HepG2 (cell line): ENCODE data around the gene MGAT5. TPM values are rescaled to one million over a fixed set of nuclear protein-coding genes. Genes with fewer than 3 reads are reported as not detected.
A peak's percentile ranks its signal among the peaks of the same experiment; 100 is the strongest.

Experiments
- CCDC6 ChIP-seq: sonication (generic); formaldehyde crosslinking; IDR thresholded peaks from 2 replicates; pipeline ENCODE4 v1.8.1; 2022; ENCODE audit warnings: mild to moderate bottlenecking, missing genetic modification reagents, moderate library complexity
- DPF2 ChIP-seq: sonication (generic); formaldehyde crosslinking; IDR thresholded peaks from 2 replicates; pipeline ENCODE4 v1.4.0; 2020; ENCODE audit warnings: mild to moderate bottlenecking, low read depth, missing genetic modification reagents, borderline replicate concordance
- FOXA3 ChIP-seq: IDR thresholded peaks from 2 replicates; pipeline ENCODE4 v1.6.1; 2016; ENCODE audit warnings: missing genetic modification reagents, missing compliant biosample characterization
- GABPA ChIP-seq, 2 experiments: IDR thresholded peaks; 2 replicates each; pipeline ENCODE4 v1.6.1; 2011 to 2016; ENCODE audit warnings: low read depth in 2 of 2, low read length in 1 of 2, missing biosample characterization in 1 of 2, missing genetic modification characterization in 1 of 2
- HDAC2 ChIP-seq: sonication (generic); formaldehyde crosslinking; IDR thresholded peaks from 2 replicates; pipeline ENCODE4 v1.4.0; 2020; ENCODE audit warnings: missing genetic modification reagents
- JDP2 ChIP-seq: sonication (generic); formaldehyde crosslinking; IDR thresholded peaks from 2 replicates; pipeline ENCODE4 v1.8.1; 2022; ENCODE audit warnings: missing genetic modification reagents, borderline replicate concordance
- KMT2B ChIP-seq: IDR thresholded peaks from 2 replicates; pipeline ENCODE4 v1.6.1; 2016; ENCODE audit warnings: missing genetic modification reagents, missing compliant biosample characterization
- NONO ChIP-seq, 2 experiments: fragments of 450-650 bp in 1 of 2; sonication (generic) in 1 of 2; formaldehyde crosslinking in 1 of 2; IDR thresholded peaks in 1 of 2; conservative IDR thresholded peaks in 1 of 2; 2 replicates each; pipeline versions ENCODE4 v1.6.1 to v1.8.0; 2017 to 2022; ENCODE audit warnings: mild to moderate bottlenecking in 1 of 2, missing genetic modification reagents in 1 of 2, moderate library complexity in 1 of 2
- NR1H2 ChIP-seq: sonication (generic); formaldehyde crosslinking; IDR thresholded peaks from 2 replicates; pipeline ENCODE4 v1.8.1; 2022; ENCODE audit warnings: low read depth, missing genetic modification reagents, borderline replicate concordance
- NR2F1 ChIP-seq, 2 experiments: fragments of 450-650 bp in 1 of 2; formaldehyde crosslinking in 1 of 2; IDR thresholded peaks; 2 replicates each; pipeline versions ENCODE4 v1.5.0 to v1.6.1; 2016 to 2020; ENCODE audit warnings: mild to moderate bottlenecking in 1 of 2, missing compliant biosample characterization in 1 of 2, missing genetic modification reagents in 1 of 2, moderate library complexity in 1 of 2
- POLR2G ChIP-seq: fragments of 200-400 bp; formaldehyde crosslinking; IDR thresholded peaks from 2 replicates; pipeline ENCODE4 v1.6.1; 2018; ENCODE audit warnings: mild to moderate bottlenecking, low read depth, low read length, moderate library complexity
- SALL1 ChIP-seq: sonication (generic); formaldehyde crosslinking; IDR thresholded peaks from 2 replicates; pipeline ENCODE4 v1.8.0; 2022; ENCODE audit warnings: mild to moderate bottlenecking, missing genetic modification reagents
- TBX2 ChIP-seq: sonication (generic); formaldehyde crosslinking; IDR thresholded peaks from 2 replicates; pipeline ENCODE4 v1.5.0; 2020; ENCODE audit warnings: missing genetic modification reagents, mild to moderate bottlenecking, borderline replicate concordance
- ZBTB21 ChIP-seq: sonication (generic); formaldehyde crosslinking; IDR thresholded peaks from 2 replicates; pipeline ENCODE4 v1.4.0; 2020; ENCODE audit warnings: missing genetic modification reagents
- ZMYM4 ChIP-seq: sonication (generic); formaldehyde crosslinking; IDR thresholded peaks from 2 replicates; pipeline ENCODE4 v1.8.1; 2023; ENCODE audit warnings: mild to moderate bottlenecking, missing genetic modification reagents
- ZNF138 ChIP-seq: sonication (generic); formaldehyde crosslinking; IDR thresholded peaks from 2 replicates; pipeline ENCODE4 v1.5.0; 2020; ENCODE audit warnings: mild to moderate bottlenecking, low read depth, missing genetic modification reagents
- ZNF335 ChIP-seq: sonication (generic); formaldehyde crosslinking; IDR thresholded peaks from 2 replicates; pipeline ENCODE4 v1.4.0; 2020; ENCODE audit warnings: missing genetic modification reagents
- ZNF432 ChIP-seq: sonication (generic); formaldehyde crosslinking; IDR thresholded peaks from 2 replicates; pipeline ENCODE4 v1.5.0; 2020; ENCODE audit warnings: missing genetic modification reagents, mild to moderate bottlenecking, borderline replicate concordance
- ZNF713 ChIP-seq: sonication (generic); formaldehyde crosslinking; IDR thresholded peaks from 2 replicates; pipeline ENCODE4 v1.4.0; 2020; ENCODE audit warnings: mild to moderate bottlenecking, missing genetic modification reagents
- ZNF780A ChIP-seq: sonication (generic); formaldehyde crosslinking; IDR thresholded peaks from 2 replicates; pipeline ENCODE4 v1.8.0; 2022; ENCODE audit warnings: mild to moderate bottlenecking, missing genetic modification reagents, moderate library complexity
- polyA plus RNA-seq, 8 experiments: library from polyadenylated mRNA; depleted of rRNA in 3 of 8; stranded (reverse) in 7 of 8; unstranded in 1 of 8; fragments of >200 nt; fragmentation: Illumina TruSeq in 4 of 8; extraction: Trizol in 4 of 8; gene quantifications; 2 replicates each; pipeline versions ENCODE4 v1.2.1 to v1.2.3, GENCODE V29; 2011 to 2016; ENCODE audit warnings: low read depth in 4 of 8, missing spikeins in 1 of 8, mixed read lengths in 1 of 8; ENCODE audit not compliant: insufficient read depth in 1 of 8
- total RNA-seq, 5 experiments: library from RNA; depleted of rRNA; stranded (reverse); fragments of >200 nt; fragmentation: Illumina TruSeq; extraction: Trizol; gene quantifications; 2 replicates each; pipeline ENCODE4 v1.2.3, GENCODE V29; 2016; ENCODE audit warnings: low read depth in 1 of 5
- TF ChIP-seq, protein P1 (sequence below): sonication (generic); formaldehyde crosslinking; conservative IDR thresholded peaks from 2 replicates; pipeline ENCODE4 v1.4.0; 2020; ENCODE audit warnings: mild to moderate bottlenecking, missing genetic modification reagents, moderate library complexity
- TF ChIP-seq, protein P2 (sequence below): sonication (generic); formaldehyde crosslinking; IDR thresholded peaks from 2 replicates; pipeline ENCODE4 v1.4.0; 2020; ENCODE audit warnings: mild to moderate bottlenecking, missing genetic modification reagents, borderline replicate concordance

Gene MGAT5
- total and polyA plus RNA-seq, 2 of the 13 experiments (the other 11 are each of a cell fraction or from before 2014, with no cell fraction given) = 33.1 to 60.2 TPM

DNA sequence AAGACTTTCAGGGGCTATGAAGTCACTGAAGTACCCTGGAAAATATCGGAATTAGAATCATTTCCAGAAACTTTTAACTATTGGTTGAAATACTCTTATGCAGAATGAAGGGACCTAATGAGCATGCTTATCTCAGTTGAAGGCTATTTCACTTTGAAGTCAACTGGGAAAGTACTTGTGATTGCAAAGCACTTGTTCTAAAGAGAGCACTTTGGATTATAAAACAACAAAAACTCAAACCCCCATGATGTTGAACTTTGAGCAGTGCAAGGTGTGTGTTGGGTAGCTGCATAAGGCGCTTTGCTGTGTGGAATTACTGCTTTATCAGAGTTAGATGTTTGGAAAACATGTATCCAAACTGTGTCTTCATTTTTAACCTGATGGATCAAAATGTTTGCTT, 12.0 kb upstream of the MGAT5 start (continued):
- TF ChIP-seq JDP2 (CRISPR knock-in tag) = no peak
- no peak for TF ChIP-seq NONO (IDR thresholded peaks at IDR 0.05)
- peak; percentile 33; the same call in 1 of the 2 replicates for TF ChIP-seq NONO (CRISPR knock-in tag; conservative IDR thresholded peaks at IDR 0.05)
- no peak; the same call in 1 of the 2 replicates for TF ChIP-seq FOXA3 (CRISPR knock-in tag)
- peak; percentile 35; the same call in 1 of the 2 replicates for TF ChIP-seq SALL1 (CRISPR knock-in tag)
- no peak for TF ChIP-seq ZNF432 (CRISPR knock-in tag)
- TF ChIP-seq, protein P1, sequence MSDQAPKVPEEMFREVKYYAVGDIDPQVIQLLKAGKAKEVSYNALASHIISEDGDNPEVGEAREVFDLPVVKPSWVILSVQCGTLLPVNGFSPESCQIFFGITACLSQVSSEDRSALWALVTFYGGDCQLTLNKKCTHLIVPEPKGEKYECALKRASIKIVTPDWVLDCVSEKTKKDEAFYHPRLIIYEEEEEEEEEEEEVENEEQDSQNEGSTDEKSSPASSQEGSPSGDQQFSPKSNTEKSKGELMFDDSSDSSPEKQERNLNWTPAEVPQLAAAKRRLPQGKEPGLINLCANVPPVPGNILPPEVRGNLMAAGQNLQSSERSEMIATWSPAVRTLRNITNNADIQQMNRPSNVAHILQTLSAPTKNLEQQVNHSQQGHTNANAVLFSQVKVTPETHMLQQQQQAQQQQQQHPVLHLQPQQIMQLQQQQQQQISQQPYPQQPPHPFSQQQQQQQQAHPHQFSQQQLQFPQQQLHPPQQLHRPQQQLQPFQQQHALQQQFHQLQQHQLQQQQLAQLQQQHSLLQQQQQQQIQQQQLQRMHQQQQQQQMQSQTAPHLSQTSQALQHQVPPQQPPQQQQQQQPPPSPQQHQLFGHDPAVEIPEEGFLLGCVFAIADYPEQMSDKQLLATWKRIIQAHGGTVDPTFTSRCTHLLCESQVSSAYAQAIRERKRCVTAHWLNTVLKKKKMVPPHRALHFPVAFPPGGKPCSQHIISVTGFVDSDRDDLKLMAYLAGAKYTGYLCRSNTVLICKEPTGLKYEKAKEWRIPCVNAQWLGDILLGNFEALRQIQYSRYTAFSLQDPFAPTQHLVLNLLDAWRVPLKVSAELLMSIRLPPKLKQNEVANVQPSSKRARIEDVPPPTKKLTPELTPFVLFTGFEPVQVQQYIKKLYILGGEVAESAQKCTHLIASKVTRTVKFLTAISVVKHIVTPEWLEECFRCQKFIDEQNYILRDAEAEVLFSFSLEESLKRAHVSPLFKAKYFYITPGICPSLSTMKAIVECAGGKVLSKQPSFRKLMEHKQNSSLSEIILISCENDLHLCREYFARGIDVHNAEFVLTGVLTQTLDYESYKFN (CRISPR knock-in tag) = peak; percentile 88
- peak; percentile 44; the same call in 1 of the 2 replicates for TF ChIP-seq HDAC2 (CRISPR knock-in tag)
- TF ChIP-seq NR1H2 (CRISPR knock-in tag) = no peak
- TF ChIP-seq ZNF335 (CRISPR knock-in tag) = no peak
- no peak for TF ChIP-seq ZNF138
- no peak for TF ChIP-seq ZNF780A (CRISPR knock-in tag)
- TF ChIP-seq, protein P2, sequence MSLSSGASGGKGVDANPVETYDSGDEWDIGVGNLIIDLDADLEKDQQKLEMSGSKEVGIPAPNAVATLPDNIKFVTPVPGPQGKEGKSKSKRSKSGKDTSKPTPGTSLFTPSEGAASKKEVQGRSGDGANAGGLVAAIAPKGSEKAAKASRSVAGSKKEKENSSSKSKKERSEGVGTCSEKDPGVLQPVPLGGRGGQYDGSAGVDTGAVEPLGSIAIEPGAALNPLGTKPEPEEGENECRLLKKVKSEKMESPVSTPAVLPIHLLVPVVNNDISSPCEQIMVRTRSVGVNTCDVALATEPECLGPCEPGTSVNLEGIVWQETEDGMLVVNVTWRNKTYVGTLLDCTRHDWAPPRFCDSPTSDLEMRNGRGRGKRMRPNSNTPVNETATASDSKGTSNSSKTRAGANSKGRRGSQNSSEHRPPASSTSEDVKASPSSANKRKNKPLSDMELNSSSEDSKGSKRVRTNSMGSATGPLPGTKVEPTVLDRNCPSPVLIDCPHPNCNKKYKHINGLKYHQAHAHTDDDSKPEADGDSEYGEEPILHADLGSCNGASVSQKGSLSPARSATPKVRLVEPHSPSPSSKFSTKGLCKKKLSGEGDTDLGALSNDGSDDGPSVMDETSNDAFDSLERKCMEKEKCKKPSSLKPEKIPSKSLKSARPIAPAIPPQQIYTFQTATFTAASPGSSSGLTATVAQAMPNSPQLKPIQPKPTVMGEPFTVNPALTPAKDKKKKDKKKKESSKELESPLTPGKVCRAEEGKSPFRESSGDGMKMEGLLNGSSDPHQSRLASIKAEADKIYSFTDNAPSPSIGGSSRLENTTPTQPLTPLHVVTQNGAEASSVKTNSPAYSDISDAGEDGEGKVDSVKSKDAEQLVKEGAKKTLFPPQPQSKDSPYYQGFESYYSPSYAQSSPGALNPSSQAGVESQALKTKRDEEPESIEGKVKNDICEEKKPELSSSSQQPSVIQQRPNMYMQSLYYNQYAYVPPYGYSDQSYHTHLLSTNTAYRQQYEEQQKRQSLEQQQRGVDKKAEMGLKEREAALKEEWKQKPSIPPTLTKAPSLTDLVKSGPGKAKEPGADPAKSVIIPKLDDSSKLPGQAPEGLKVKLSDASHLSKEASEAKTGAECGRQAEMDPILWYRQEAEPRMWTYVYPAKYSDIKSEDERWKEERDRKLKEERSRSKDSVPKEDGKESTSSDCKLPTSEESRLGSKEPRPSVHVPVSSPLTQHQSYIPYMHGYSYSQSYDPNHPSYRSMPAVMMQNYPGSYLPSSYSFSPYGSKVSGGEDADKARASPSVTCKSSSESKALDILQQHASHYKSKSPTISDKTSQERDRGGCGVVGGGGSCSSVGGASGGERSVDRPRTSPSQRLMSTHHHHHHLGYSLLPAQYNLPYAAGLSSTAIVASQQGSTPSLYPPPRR = peak; percentile 50; the same call in 1 of the 2 replicates
- TF ChIP-seq GABPA (IDR thresholded peaks at IDR 0.05; ENCODE audit: low read depth, low read length) = no peak
- TF ChIP-seq GABPA (CRISPR knock-in tag; IDR thresholded peaks at IDR 0.05; ENCODE audit: low read depth) = no peak
- TF ChIP-seq NR2F1 (CRISPR knock-in tag; IDR thresholded peaks at IDR 0.05) = no peak
- TF ChIP-seq TBX2 (CRISPR knock-in tag) = peak; percentile 56; the same call in 1 of the 2 replicates
- no peak for TF ChIP-seq KMT2B (CRISPR knock-in tag)
- TF ChIP-seq ZNF713 (CRISPR knock-in tag) = no peak
- TF ChIP-seq POLR2G = no peak
- TF ChIP-seq CCDC6 = no peak
- TF ChIP-seq DPF2 (CRISPR knock-in tag) = peak; percentile 58; the same call in 1 of the 2 replicates
- 0 out of 2 replicates have a peak, but pooled peaks have one; percentile 47 for TF ChIP-seq ZBTB21 (CRISPR knock-in tag)
- peak; percentile 72 for TF ChIP-seq ZMYM4
